ENCODE results near the gene NOP53.

- TF ChIP-seq EZH2phosphoT487 (IDR thresholded peaks at IDR 0.05; ENCODE audit: low read depth) = no peak
- no peak for TF ChIP-seq CTCF (IDR thresholded peaks at IDR 0.05; ENCODE audit: low read depth, low read length)
Observed at GRCh38 chr19:47805313-47805712, 60.0 kb downstream of the NOP53 start.

All from OCI-LY3 (cell line).